HCT116 (cell line): ENCODE measurements around the gene RPTOR. TPM values are rescaled to one million over a fixed set of nuclear protein-coding genes. Genes with fewer than 3 reads are reported as not detected.

ENCODE experiments used
- ATAC-seq: fragments of 200-7000 bp; cut with Tn5 transposase; 2 replicates; pipeline ENCODE4 v1.9.1; 2020; ENCODE audit warnings: mild to moderate bottlenecking, moderate library complexity
- BruUV-seq: library from RNA; stranded (reverse); fragments of 400-500 nt; replicated peaks from 2 replicates; lab custom pipeline; 2021; lab: Mats Ljungman, UMichigan
- CTCF ChIA-PET: fragments of 300-600 bp; sonication (Branson Sonifier 250); formaldehyde crosslinking; loops from one replicate; lab custom pipeline; 2021; ENCODE audit warnings: antibody characterized with exemption; lab: Charles Lee
- POLR2A ChIA-PET: fragments of 300-600, 350-600 bp; sonication (Branson Sonifier 250); formaldehyde crosslinking; loops from one replicate; lab custom pipeline; 2021; ENCODE audit warnings: antibody characterized with exemption; lab: Charles Lee
- RAD21 ChIA-PET, 2 experiments: fragments of 300-600 bp; sonication (Branson Sonifier 250); formaldehyde crosslinking; loops; one replicate each; lab custom pipeline; 2023; ENCODE audit warnings: low total read pairs in 2 of 2; ENCODE audit not compliant: uncharacterized antibody in 2 of 2, unreplicated experiment in 2 of 2, low non-redundant PET in 1 of 2; lab: Charles Lee
- DNase-seq: peaks from one replicate; pipeline ENCODE4 v3.0.0-alpha.2; 2010; ENCODE audit warnings: low read depth, low spot score
- H2AFZ ChIP-seq: fragments of 200-600 bp; shearing (Covaris generic), sonication (generic); 2 replicates; pipeline ENCODE4 v1.6.1; 2017; ENCODE audit warnings: low read depth, mixed run types, mixed read lengths, antibody characterized with exemption, low read length; ENCODE audit not compliant: poor library complexity, severe bottlenecking
- H3K27ac ChIP-seq: 2 replicates; pipeline ENCODE4 v1.5.1; 2012; ENCODE audit warnings: low read depth, low read length
- H3K27me3 ChIP-seq: fragments of 200-600 bp; sonication (generic); 2 replicates; pipeline ENCODE4 v1.6.1; 2016; ENCODE audit warnings: mixed run types, low read length, mixed read lengths; ENCODE audit not compliant: insufficient read depth
- H3K36me3 ChIP-seq, 2 experiments: fragments of 200-500 bp in 1 of 2; fragments of 200-600 bp in 1 of 2; sonication (Bioruptor generic) in 1 of 2; sonication (generic) in 1 of 2; 2 replicates each; pipeline versions ENCODE4 v1.5.1 to v1.6.1; 2014 to 2016; ENCODE audit warnings: low read length in 2 of 2, inconsistent platforms in 1 of 2, mixed read lengths in 1 of 2, mixed run types in 1 of 2; ENCODE audit not compliant: insufficient read depth in 2 of 2, control insufficient read depth in 1 of 2
- H3K4me1 ChIP-seq, 2 experiments: fragments of 200-600 bp in 1 of 2; sonication (generic) in 1 of 2; 2 replicates each; pipeline versions ENCODE4 v1.5.1 to v1.6.1; 2012 to 2017; ENCODE audit warnings: low read length in 2 of 2, inconsistent platforms in 1 of 2, mild to moderate bottlenecking in 1 of 2, mixed read lengths in 1 of 2, mixed run types in 1 of 2, moderate library complexity in 1 of 2; ENCODE audit not compliant: insufficient read depth in 2 of 2, control insufficient read depth in 1 of 2
- H3K4me2 ChIP-seq: fragments of 200-600 bp; sonication (generic); 2 replicates; pipeline ENCODE4 v1.6.1; 2017; ENCODE audit warnings: mixed run types, low read length, mixed read lengths
- H3K4me3 ChIP-seq, 2 experiments: fragments of 200-600 bp in 1 of 2; sonication (generic) in 1 of 2; replicated peaks in 1 of 2; 2 replicates each; pipeline ENCODE4 v1.5.1; 2011 to 2016; ENCODE audit warnings: low read length in 2 of 2, control low read depth in 1 of 2, low read depth in 1 of 2, mild to moderate bottlenecking in 1 of 2, mixed read lengths in 1 of 2, mixed run types in 1 of 2
- H3K79me2 ChIP-seq: fragments of 200-600 bp; sonication (generic); 2 replicates; pipeline ENCODE4 v1.6.1; 2017; ENCODE audit warnings: mild to moderate bottlenecking, mixed run types, low read length, moderate library complexity, mixed read lengths; ENCODE audit not compliant: insufficient read depth
- H3K9ac ChIP-seq: fragments of 200-600 bp; sonication (generic); 2 replicates; pipeline ENCODE4 v1.6.1; 2016; ENCODE audit warnings: low read length, mixed read lengths
- H3K9me2 ChIP-seq: fragments of 200-600 bp; sonication (generic), shearing (Covaris generic); 2 replicates; pipeline ENCODE4 v1.6.1; 2017; ENCODE audit warnings: mixed run types, mild to moderate bottlenecking, moderate library complexity; ENCODE audit not compliant: insufficient read depth
- H3K9me3 ChIP-seq, 2 experiments: fragments of 200-500 bp in 1 of 2; fragments of 200-600 bp in 1 of 2; sonication (Bioruptor generic) in 1 of 2; sonication (generic) in 1 of 2; 2 replicates each; pipeline ENCODE4 v1.6.1; 2014 to 2017; ENCODE audit warnings: low read length in 2 of 2, mixed read lengths in 2 of 2, inconsistent platforms in 1 of 2, low read depth in 1 of 2, mild to moderate bottlenecking in 1 of 2, mixed run types in 1 of 2, moderate library complexity in 1 of 2; ENCODE audit not compliant: control insufficient read depth in 1 of 2, insufficient read depth in 1 of 2
- H4K20me1 ChIP-seq: fragments of 200-600 bp; sonication (generic), shearing (Covaris generic); 2 replicates; pipeline ENCODE4 v1.6.1; 2017; ENCODE audit warnings: mixed run types, mild to moderate bottlenecking, moderate library complexity; ENCODE audit not compliant: insufficient read depth
- FOSL1 ChIP-seq: IDR thresholded peaks from 2 replicates; pipeline ENCODE4 v1.6.1; 2012; ENCODE audit warnings: low read depth
- JUND ChIP-seq: IDR thresholded peaks from 2 replicates; pipeline ENCODE4 v1.6.1; 2012
- POLR2A ChIP-seq: IDR thresholded peaks from 2 replicates; pipeline ENCODE4 v1.7.0; 2011; ENCODE audit warnings: borderline replicate concordance; ENCODE audit not compliant: insufficient read depth, insufficient read length; ENCODE audit errors: extremely low read depth
- POLR2AphosphoS5 ChIP-seq: IDR thresholded peaks from 2 replicates; pipeline ENCODE4 v1.6.1; 2011; ENCODE audit warnings: mild to moderate bottlenecking, low read depth, low read length, moderate library complexity
- RAD21 ChIP-seq: IDR thresholded peaks from 2 replicates; pipeline ENCODE4 v1.6.1; 2012; ENCODE audit warnings: low read depth, mild to moderate bottlenecking
- SP1 ChIP-seq: IDR thresholded peaks from 2 replicates; pipeline ENCODE4 v1.6.1; 2012; ENCODE audit warnings: low read depth
- YY1 ChIP-seq: IDR thresholded peaks from 2 replicates; pipeline ENCODE4 v1.6.1; 2011; ENCODE audit warnings: low read length, low read depth, moderate library complexity, mild to moderate bottlenecking; ENCODE audit not compliant: insufficient replicate concordance; ENCODE audit errors: extremely low read depth
- intact Hi-C: fragments of 100-400 bp; cut with micrococcal nuclease; formaldehyde crosslinking; loops from 2 replicates; pipeline ENCODE4 v1.10.0; 2022
- total RNA-seq: library from RNA; stranded (reverse); gene quantifications from one replicate; pipeline ENCODE4 v1.2.1, GENCODE V29; 2021; ENCODE audit not compliant: unreplicated experiment

RPTOR gene
- total RNA-seq, 1 experiment from 2014 or later = 69.5 TPM

GRCh38 chr17:80599546-80600305 is 55.1 kb downstream of the RPTOR start:
- BruUV-seq = no TSS peak
- peaks cover 14% of the 10 kb centered on the region; the same call in 1 of the 2 replicates for H4K20me1 ChIP-seq
- CTCF ChIA-PET = no interaction called here
- no peak overlapping the region; the same call in 1 of the 2 replicates for H3K27ac ChIP-seq
- peak overlapping the region; percentile 60 for H3K4me2 ChIP-seq
- H3K4me3 ChIP-seq = peak overlapping the region in 1 of 2 experiments; percentile 12; a peak in 1 of 4 replicates
- ATAC-seq (peak; percentile 58), DNase-seq (no peak)
- no peaks in the 10 kb centered on the region for H3K9me2 ChIP-seq
- no peaks in the 10 kb centered on the region for H3K27me3 ChIP-seq
- H3K9me3 ChIP-seq = no peaks in the 10 kb centered on the region
- intact Hi-C loops = no loop called here
- POLR2A ChIA-PET = interaction anchor here (1.0 kb wide), 1 partner anchor 36 kb away, joined by 3 read pairs; no protein-coding TSS in a partner anchor
- no peaks in the 10 kb centered on the region for H3K36me3 ChIP-seq
- TF ChIP-seq JUND = no peak
- H3K9ac ChIP-seq = peak overlapping the region; percentile 10; the same call in 1 of the 2 replicates
- RAD21 ChIA-PET = no interaction called here
- H3K4me1 ChIP-seq = peaks cover 17 to 40% of the 10 kb centered on the region in 2 experiments
- no peak overlapping the region for H2AFZ ChIP-seq
- H3K79me2 ChIP-seq = peaks cover 90% of the 10 kb centered on the region

- Histone ChIP-seq H3K9me2 (no peaks in the 10 kb centered on the region), H3K79me2 (peaks cover 87% of the 10 kb centered on the region), H3K4me1 (peaks cover 17 to 47% of the 10 kb centered on the region in 2 experiments), H4K20me1 (peaks cover 14% of the 10 kb centered on the region; the same call in 1 of the 2 replicates), H3K9ac (no peak overlapping the region), H3K9me3 (no peaks in the 10 kb centered on the region), H2AFZ (no peak overlapping the region), H3K4me2 (no peak overlapping the region), H3K36me3 (no peaks in the 10 kb centered on the region), H3K27me3 (no peaks in the 10 kb centered on the region), H3K4me3 (no peak overlapping the region), H3K27ac (no peak overlapping the region)
- BruUV-seq = no TSS peak
- DNase-seq = no peak
- ATAC-seq = no peak
- ChIA-PET CTCF (no interaction called here), POLR2A (no interaction called here), RAD21 (no interaction called here)
- intact Hi-C loops = no loop called here
- TF ChIP-seq FOSL1 (no peak), SP1 (no peak), POLR2A (no peak), POLR2AphosphoS5 (no peak), YY1 (no peak), RAD21 (no peak)
Observed at GRCh38 chr17:80601146-80601545, 56.5 kb downstream of the RPTOR start.
